GM23338 (cell line): Measurements from ENCODE around the gene SKA3.
"Not testable (repeated sequence)": the region's sequence is repeated elsewhere in the genome, so short reads cannot be mapped to it uniquely, and the experiment has no call there.

Experiments used
- CTCF ChIP-seq, 2 experiments: fragments of 200-600 bp in 1 of 2; sonication (generic) in 1 of 2; conservative IDR thresholded peaks; 2 replicates each; pipeline versions ENCODE4 v1.5.1 to v1.6.1; 2016 to 2017; ENCODE audit warnings: antibody characterized with exemption in 2 of 2, low read depth in 2 of 2, mild to moderate bottlenecking in 2 of 2, moderate library complexity in 1 of 2
- EZH2phosphoT487 ChIP-seq: fragments of 200-600 bp; sonication (generic); IDR thresholded peaks from one replicate; pipeline ENCODE4 v1.8.1; 2018; ENCODE audit warnings: antibody characterized with exemption; ENCODE audit not compliant: unreplicated experiment
- JUNB ChIP-seq: IDR thresholded peaks from one replicate; pipeline ENCODE4 v1.6.1; 2016; ENCODE audit warnings: antibody characterized with exemption; ENCODE audit not compliant: unreplicated experiment
- POLR2AphosphoS5 ChIP-seq: IDR thresholded peaks from 2 replicates; pipeline ENCODE4 v1.6.1; 2016; ENCODE audit warnings: antibody characterized with exemption, low read depth

GRCh38 chr13:21194756-21195155, 18.4 kb upstream of the SKA3 start:
- TF ChIP-seq CTCF (conservative IDR thresholded peaks at IDR 0.05; ENCODE audit: low read depth in 2 of 2); JUNB; EZH2phosphoT487; POLR2AphosphoS5: not testable (repeated sequence)
